ENCODE measurements around the gene HOXC4. TPM values are rescaled to one million over a fixed set of nuclear protein-coding genes. Genes with fewer than 3 reads are reported as not detected.

Gene HOXC4
- total and polyA plus RNA-seq, 4 donors, result 0.02 TPM; not detected in 3

GRCh38 chr12:54032086-54032619 lies 21.5 kb upstream of the HOXC4 start:
- DNase-seq (ENCODE audit: low spot score), result no peak
- H3K27ac ChIP-seq (ENCODE audit: low read depth in 1 of 2, low read length in 2 of 2), result no peak overlapping the region
- H3K27me3 ChIP-seq (ENCODE audit: control insufficient read depth in 4 of 4, insufficient read depth in 4 of 4, low read length in 3 of 4), result peaks cover 14 to 28% (median 24%) of the 10 kb centered on the region in 4 donors
- peaks cover 0 to 3% (median 0%) of the 10 kb centered on the region in 4 donors for H3K9me3 ChIP-seq (ENCODE audit: control insufficient read depth in 4 of 4, low read length in 3 of 4)
- TF ChIP-seq ZBTB33 (IDR thresholded peaks at IDR 0.05) (no peak), REST (IDR thresholded peaks at IDR 0.05) (no peak), CTCF (IDR thresholded peaks at IDR 0.05; ENCODE audit: low read depth, low read length, missing input control) (no peak), NR2F2 (IDR thresholded peaks at IDR 0.05) (no peak), SP1 (IDR thresholded peaks at IDR 0.05) (no peak), EGR1 (IDR thresholded peaks at IDR 0.05; ENCODE audit: low read depth in 2 of 2) (no peak), TAF1 (conservative IDR thresholded peaks at IDR 0.05) (no peak), RAD21 (IDR thresholded peaks at IDR 0.05) (no peak), ATF3 (IDR thresholded peaks at IDR 0.05) (no peak), YY1 (IDR thresholded peaks at IDR 0.05) (no peak), MAX (IDR thresholded peaks at IDR 0.05) (no peak), JUND (IDR thresholded peaks at IDR 0.05) (no peak), HNF4A (conservative IDR thresholded peaks at IDR 0.05) (no peak), FOXA1 (IDR thresholded peaks at IDR 0.05) (no peak), RXRA (IDR thresholded peaks at IDR 0.05) (no peak), HNF4G (IDR thresholded peaks at IDR 0.05) (no peak), GABPA (IDR thresholded peaks at IDR 0.05 in 1 of 2, conservative IDR thresholded peaks at IDR 0.05 in 1 of 2) (no peak), FOXA2 (IDR thresholded peaks at IDR 0.05) (no peak)
- no peaks in the 10 kb centered on the region for H3K36me3 ChIP-seq (ENCODE audit: control insufficient read depth in 4 of 4, insufficient read depth in 3 of 4, low read depth in 1 of 4, low read length in 3 of 4)
- 29% methylated on average over 6 of the region's 6 CpGs for WGBS
- peaks cover 0 to 20% (median 4%) of the 10 kb centered on the region in 4 donors for H3K4me1 ChIP-seq (ENCODE audit: control insufficient read depth in 4 of 4, insufficient read depth in 4 of 4, low read length in 3 of 4)
- no peak overlapping the region for H3K4me3 ChIP-seq (ENCODE audit: low read depth in 1 of 3, low read length in 3 of 3)
- H3K9ac ChIP-seq (ENCODE audit: low read depth in 1 of 2, low read length in 2 of 2), result no peak overlapping the region
